HG02571 (cell line): ENCODE data around the gene ARFRP1.

Source experiments
- ATAC-seq: cut with Tn5 transposase; IDR thresholded peaks from one replicate; pipeline ENCODE4 v1.9.1; 2021; ENCODE audit warnings: mild to moderate bottlenecking, moderate library complexity; ENCODE audit not compliant: unreplicated experiment

Gene ARFRP1

GRCh38 chr20:63744158-63744557, 36.4 kb upstream of the ARFRP1 start:
- no peak for ATAC-seq

- ATAC-seq, result no peak
Observed at GRCh38 chr20:63743210-63743970, 35.6 kb upstream of the ARFRP1 start.

DNA sequence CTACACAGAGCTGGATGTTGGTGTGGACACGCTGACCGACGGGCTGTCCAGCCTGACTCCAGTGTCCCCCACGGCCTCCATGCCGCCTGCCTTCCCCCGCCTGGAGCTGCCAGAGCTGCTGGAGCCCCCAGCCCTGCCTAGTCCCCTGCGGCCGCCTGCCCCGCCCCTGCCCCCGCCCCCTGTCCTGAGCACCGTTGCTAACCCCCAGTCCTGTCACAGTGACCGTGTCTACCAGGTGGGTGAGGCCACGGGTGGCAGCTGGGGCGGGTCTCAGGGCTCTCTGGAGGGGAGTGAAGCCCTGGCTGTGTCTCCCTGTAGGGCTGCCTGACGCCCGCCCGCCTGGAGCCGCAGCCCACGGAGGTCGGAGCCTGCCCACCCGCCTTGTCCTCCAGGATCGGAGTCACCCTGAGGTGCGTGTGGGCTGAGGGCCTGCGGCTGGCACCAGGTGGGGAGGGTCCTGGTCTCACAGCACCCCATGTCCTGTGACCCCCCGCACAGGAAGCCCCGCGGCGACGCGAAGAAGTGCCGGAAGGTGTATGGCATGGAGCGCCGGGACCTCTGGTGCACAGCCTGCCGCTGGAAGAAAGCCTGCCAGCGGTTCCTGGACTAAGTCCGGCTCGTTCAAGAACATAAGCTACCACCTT, 34.7 kb upstream of the ARFRP1 start:
- ATAC-seq, result no peak

DNA sequence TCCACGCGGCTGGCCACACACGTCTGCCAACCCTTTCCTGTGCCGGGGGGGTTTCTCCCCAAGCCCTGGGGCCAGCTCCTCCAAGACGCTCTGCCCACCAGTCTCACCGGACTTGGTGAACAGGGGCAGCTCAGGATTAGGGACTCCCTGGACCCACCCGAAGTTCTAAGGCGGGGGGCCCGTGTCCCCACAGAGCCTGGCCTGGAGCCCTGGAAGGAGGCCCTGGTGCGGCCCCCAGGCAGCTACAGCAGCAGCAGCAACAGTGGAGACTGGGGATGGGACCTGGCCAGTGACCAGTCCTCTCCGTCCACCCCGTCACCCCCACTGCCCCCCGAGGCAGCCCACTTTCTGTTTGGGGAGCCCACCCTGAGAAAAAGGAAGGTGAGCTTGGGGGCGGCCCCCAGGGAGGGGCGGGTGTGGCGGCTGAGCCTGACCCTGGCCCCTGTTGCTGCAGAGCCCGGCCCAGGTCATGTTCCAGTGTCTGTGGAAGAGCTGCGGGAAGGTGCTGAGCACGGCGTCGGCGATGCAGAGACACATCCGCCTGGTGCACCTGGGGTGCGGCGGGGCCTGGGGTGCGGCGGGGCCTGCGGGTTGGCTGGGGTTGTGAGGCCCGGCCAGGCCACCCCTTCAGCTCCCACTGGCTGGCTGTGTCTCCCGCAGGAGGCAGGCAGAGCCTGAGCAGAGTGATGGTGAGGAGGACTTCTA, 34.1 kb upstream of the ARFRP1 start:
- ATAC-seq, result no peak

GRCh38 chr20:63741354-63741675, 33.5 kb upstream of the ARFRP1 start:
- ATAC-seq, result no peak

DNA sequence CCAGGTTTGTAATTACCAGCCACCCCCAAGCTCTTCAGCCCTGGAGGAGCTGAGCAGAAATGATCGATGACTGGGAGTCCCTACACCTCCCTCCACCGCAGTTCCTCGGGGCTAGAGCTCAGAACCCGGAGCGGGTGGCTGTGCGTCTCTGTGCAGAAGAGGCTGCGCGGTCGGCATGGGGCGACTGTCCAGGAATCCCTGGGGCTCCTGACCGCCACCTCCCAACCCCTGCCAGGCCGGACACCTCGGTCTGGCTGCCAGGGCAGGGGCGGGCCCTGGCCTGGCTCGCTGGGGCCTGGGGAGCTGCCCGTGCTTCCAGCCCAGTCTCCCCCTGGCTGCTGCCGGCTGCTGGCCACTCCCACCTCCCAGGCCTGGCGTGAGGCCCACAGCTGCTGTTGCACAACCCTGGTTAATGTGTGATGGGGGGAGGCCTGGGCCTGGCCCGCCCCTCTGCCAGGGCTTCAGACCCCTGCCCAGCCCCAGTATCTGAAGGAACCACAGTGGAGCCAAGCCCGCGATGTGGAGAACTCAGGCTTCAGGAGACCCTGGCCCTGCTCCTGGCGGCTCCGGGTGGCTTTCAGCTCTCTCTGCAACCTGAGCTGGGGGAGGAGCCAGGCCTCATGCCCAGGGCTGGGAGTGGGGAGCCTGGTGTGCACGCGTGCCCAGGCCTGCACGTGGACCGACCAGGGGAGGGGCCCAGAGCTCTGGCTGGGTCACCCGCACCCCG, 33.0 kb upstream of the ARFRP1 start:
- no peak for ATAC-seq

- no peak for ATAC-seq
Observed at GRCh38 chr20:63740070-63740626, 32.4 kb upstream of the ARFRP1 start.

GRCh38 chr20:63739130-63740069, 31.6 kb upstream of the ARFRP1 start, which contains the start of gene SLC2A4RG:
SLC2A4RG (plus strand) TSS chr20:63739776; CDS start chr20:63739913, 137 bp downstream.
- ATAC-seq, result peak; percentile 53

DNA sequence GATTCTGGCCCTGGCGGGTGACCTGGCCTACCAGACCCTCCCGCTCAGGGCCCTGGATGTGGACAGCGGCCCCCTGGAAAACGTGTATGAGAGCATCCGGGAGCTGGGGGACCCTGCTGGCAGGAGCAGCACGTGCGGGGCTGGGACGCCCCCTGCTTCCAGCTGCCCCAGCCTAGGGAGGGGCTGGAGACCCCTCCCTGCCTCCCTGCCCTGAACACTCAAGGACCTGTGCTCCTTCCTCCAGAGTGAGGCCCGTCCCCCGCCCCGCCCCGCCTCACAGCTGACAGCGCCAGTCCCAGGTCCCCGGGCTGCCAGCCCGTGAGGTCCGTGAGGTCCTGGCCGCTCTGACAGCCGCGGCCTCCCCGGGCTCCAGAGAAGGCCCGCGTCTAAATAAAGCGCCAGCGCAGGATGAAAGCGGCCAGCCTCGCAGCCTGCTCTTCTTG, 30.9 kb upstream of the ARFRP1 start:
- ATAC-seq, result no peak

DNA sequence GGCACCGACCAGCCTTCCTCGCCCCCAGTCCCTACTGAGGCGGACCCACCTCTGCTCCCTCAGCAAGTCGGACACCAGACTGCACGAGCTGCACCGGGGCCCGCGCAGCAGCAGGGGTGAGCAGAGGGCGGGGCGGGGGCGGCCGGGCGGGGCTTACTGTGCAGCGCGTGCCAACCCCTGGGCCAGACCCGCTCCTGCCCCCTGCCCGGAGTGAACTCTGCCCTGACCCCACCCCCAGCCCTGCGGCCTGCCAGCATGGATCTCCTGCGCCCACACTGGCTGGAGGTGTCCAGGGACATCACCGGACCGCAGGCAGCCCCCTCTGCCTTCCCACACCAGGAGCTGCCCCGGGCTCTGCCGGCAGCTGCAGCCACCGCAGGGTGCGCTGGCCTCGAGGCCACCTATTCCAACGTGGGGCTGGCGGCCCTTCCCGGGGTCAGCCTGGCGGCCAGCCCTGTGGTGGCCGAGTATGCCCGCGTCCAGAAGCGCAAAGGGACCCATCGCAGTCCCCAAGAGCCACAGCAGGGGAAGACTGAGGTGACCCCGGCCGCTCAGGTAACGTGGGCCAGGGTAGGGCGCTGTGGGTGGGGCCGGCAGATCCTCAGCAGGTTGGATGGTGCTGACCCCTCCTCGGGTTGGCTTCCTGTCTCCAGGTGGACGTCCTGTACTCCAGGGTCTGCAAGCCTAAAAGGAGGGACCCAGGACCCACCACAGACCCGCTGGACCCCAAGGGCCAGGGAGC, 30.3 kb upstream of the ARFRP1 start:
- ATAC-seq, result no peak

DNA sequence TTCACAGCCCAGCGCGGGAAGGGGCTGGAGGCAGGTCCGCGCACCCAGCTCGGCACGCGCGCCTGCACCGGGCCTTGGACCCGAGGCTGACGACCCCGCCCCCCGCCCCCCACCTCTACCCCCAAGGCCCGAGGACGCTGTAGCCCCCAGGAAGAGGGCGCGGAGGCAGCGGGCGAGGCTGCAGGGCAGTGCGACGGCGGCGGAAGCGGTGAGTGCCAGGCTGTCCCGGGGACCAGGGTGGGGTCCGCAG, 29.8 kb upstream of the ARFRP1 start:
- ATAC-seq, result no peak

DNA sequence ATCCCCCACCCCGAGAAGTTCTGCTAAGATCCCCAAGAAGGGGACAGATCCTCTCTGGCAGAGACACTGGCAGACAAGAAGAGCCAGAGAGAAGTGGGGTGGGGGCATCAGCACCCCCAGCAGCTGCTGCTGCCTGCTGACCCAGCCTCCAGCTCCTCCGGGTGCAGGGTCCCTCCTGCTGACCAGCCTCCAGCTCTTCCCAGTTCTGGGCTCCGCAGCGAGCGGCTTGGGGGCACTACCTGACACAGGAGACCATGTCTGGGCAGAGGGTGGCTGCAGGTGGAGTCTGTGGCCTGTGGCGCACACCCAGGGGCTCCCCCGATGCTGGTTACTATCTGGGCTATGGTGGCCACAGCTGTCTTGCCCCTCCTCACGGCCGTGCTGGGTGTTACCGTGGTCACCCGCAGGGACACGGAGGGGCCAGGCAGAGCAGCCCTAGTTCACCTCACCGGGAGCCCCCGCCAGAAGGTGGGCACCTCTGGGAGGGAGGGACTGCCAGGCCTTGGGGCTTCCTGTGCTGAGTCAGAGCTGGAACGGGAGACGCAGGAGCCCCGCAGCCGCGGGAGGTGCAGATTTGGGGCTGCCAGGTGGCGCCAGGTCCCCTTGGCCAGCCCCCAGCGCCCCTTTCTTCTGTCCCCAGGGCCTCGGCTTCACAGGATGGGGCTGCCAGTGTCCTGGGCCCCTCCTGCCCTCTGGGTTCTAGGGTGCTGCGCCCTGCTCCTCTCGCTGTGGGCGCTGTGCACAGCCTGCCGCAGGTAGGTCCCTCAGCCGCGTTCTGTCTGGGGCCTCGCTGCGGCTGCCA, 29.3 kb upstream of the ARFRP1 start:
- no peak for ATAC-seq

GRCh38 chr20:63735859-63736718, 28.3 kb upstream of the ARFRP1 start, which contains the start of gene LIME1:
LIME1 (plus strand) TSS chr20:63736664; CDS start chr20:63737550, 886 bp downstream.
- no peak for ATAC-seq

GRCh38 chr20:63734946-63735858, 27.4 kb upstream of the ARFRP1 start:
- ATAC-seq, result no peak

GRCh38 chr20:63734111-63734945, 26.6 kb upstream of the ARFRP1 start:
- no peak for ATAC-seq
